OCI-LY7 (cell line): ENCODE data around the gene PGAM5. TPM values are rescaled to one million over a fixed set of nuclear protein-coding genes. Genes with fewer than 3 reads are reported as not detected.

Experiments used
- BruUV-seq: library from RNA; stranded (reverse); fragments of 400-500 nt; replicated peaks from 2 replicates; lab custom pipeline; 2021; lab: Mats Ljungman, UMichigan
- CTCF ChIA-PET: fragments of 300-600 bp; sonication (Branson Sonifier 250); formaldehyde crosslinking; loops from one replicate; lab custom pipeline; 2022; ENCODE audit warnings: antibody characterized with exemption; ENCODE audit not compliant: unreplicated experiment; lab: Charles Lee
- POLR2A ChIA-PET: fragments of 300-600 bp; sonication (Branson Sonifier 250); formaldehyde crosslinking; loops from one replicate; lab custom pipeline; 2022; ENCODE audit warnings: antibody characterized with exemption; lab: Charles Lee
- DNase-seq: peaks from one replicate; pipeline ENCODE4 v3.0.0-alpha.2; 2015; ENCODE audit warnings: low spot score
- H2AFZ ChIP-seq: fragments of 200-600 bp; sonication (generic), shearing (Covaris generic); 2 replicates; pipeline ENCODE4 v1.6.1; 2014; ENCODE audit warnings: mild to moderate bottlenecking, antibody characterized with exemption, low read length, moderate library complexity
- H3K27ac ChIP-seq: fragments of 200-600 bp; sonication (generic); 2 replicates; pipeline ENCODE4 v1.5.1; 2014; ENCODE audit warnings: mixed run types, low read depth, mild to moderate bottlenecking, moderate library complexity, low read length, inconsistent platforms; ENCODE audit not compliant: poor library complexity, severe bottlenecking
- H3K36me3 ChIP-seq: fragments of 200-600 bp; sonication (generic); 2 replicates; pipeline ENCODE4 v1.6.1; 2014; ENCODE audit warnings: mild to moderate bottlenecking, antibody characterized with exemption, low read length, moderate library complexity, mixed read lengths; ENCODE audit not compliant: insufficient read depth
- H3K4me1 ChIP-seq: fragments of 200-600 bp; sonication (generic); 2 replicates; pipeline ENCODE4 v1.5.1; 2014; ENCODE audit warnings: mild to moderate bottlenecking, low read length; ENCODE audit not compliant: insufficient read depth, poor library complexity, severe bottlenecking
- H3K4me2 ChIP-seq: fragments of 200-600 bp; sonication (generic); 2 replicates; pipeline ENCODE4 v1.6.1; 2014; ENCODE audit warnings: mild to moderate bottlenecking, low read length
- H3K4me3 ChIP-seq: fragments of 200-600 bp; sonication (generic); 2 replicates; pipeline ENCODE4 v1.5.1; 2014; ENCODE audit warnings: mild to moderate bottlenecking, low read depth, low read length; ENCODE audit not compliant: poor library complexity, severe bottlenecking
- H3K79me2 ChIP-seq: fragments of 200-600 bp; sonication (generic); 2 replicates; pipeline ENCODE4 v1.6.1; 2016; ENCODE audit warnings: low read depth, mild to moderate bottlenecking, low read length, moderate library complexity, mixed read lengths; ENCODE audit not compliant: insufficient read depth
- H3K9me2 ChIP-seq: fragments of 200-600 bp; sonication (generic); 2 replicates; pipeline ENCODE4 v1.6.1; 2016; ENCODE audit warnings: mild to moderate bottlenecking, low read length, mixed read lengths; ENCODE audit not compliant: insufficient read depth
- H3K9me3 ChIP-seq: fragments of 200-600 bp; sonication (generic); 2 replicates; pipeline ENCODE4 v1.6.1; 2014; ENCODE audit warnings: mild to moderate bottlenecking, mixed run types, low read length, mixed read lengths
- H4K20me1 ChIP-seq: fragments of 200-600 bp; sonication (generic); 2 replicates; pipeline ENCODE4 v1.6.1; 2014; ENCODE audit warnings: mild to moderate bottlenecking, antibody characterized with exemption, low read length, moderate library complexity, mixed read lengths; ENCODE audit not compliant: insufficient read depth
- EZH2phosphoT487 ChIP-seq: fragments of 200-600 bp; sonication (generic); IDR thresholded peaks from 2 replicates; pipeline ENCODE4 v1.6.1; 2018; ENCODE audit warnings: low read depth, borderline replicate concordance, mild to moderate bottlenecking, mixed run types, antibody characterized with exemption, low read length, moderate library complexity, mixed read lengths
- intact Hi-C: fragments of 100-400 bp; cut with micrococcal nuclease; formaldehyde crosslinking; loops from one replicate; pipeline ENCODE4 v1.10.0; 2022; ENCODE audit not compliant: unreplicated experiment
- total RNA-seq, 2 experiments: library from RNA; depleted of rRNA in 1 of 2; stranded (reverse); fragments of >200 nt in 1 of 2; shearing (Covaris generic) in 1 of 2; gene quantifications; 2 replicates each; pipeline ENCODE4 v1.2.3, GENCODE V29; 2014 to 2022
- TF ChIP-seq, protein P1 (sequence below): fragments of 200-600 bp; sonication (generic); conservative IDR thresholded peaks from 2 replicates; pipeline ENCODE4 v1.5.1; 2014; ENCODE audit warnings: mild to moderate bottlenecking, antibody characterized with exemption, low read length, moderate library complexity, mixed read lengths

PGAM5 gene
- total RNA-seq, 2 experiments from 2014 or later = 95.6 to 97.2 TPM

DNA sequence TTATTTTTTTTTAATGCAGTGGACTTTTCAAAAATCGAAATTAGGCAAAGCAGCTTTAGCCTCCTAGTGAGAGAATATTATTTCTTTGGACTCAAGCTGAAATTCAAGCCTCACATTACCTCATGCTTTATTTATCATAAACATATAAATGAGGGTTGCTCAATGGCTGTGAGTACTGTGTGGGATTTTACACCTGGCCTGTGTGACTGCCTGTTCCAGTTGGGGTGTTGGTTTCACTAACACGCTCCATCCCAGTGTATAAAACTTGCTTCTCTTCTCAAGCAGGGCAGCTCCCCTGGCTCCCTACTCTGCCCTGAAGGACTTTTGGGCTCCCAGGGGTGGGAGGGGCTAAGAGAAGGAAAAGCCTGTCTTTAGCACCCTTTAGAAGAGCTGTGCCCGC, 36.0 kb downstream of the PGAM5 start:
- no TSS peak for BruUV-seq
- H3K4me1 ChIP-seq = no peaks in the 10 kb centered on the region
- H3K36me3 ChIP-seq = peaks cover 97% of the 10 kb centered on the region
- TF ChIP-seq, protein P1, sequence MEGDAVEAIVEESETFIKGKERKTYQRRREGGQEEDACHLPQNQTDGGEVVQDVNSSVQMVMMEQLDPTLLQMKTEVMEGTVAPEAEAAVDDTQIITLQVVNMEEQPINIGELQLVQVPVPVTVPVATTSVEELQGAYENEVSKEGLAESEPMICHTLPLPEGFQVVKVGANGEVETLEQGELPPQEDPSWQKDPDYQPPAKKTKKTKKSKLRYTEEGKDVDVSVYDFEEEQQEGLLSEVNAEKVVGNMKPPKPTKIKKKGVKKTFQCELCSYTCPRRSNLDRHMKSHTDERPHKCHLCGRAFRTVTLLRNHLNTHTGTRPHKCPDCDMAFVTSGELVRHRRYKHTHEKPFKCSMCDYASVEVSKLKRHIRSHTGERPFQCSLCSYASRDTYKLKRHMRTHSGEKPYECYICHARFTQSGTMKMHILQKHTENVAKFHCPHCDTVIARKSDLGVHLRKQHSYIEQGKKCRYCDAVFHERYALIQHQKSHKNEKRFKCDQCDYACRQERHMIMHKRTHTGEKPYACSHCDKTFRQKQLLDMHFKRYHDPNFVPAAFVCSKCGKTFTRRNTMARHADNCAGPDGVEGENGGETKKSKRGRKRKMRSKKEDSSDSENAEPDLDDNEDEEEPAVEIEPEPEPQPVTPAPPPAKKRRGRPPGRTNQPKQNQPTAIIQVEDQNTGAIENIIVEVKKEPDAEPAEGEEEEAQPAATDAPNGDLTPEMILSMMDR = no peak
- no peak for TF ChIP-seq EZH2phosphoT487
- H3K9me2 ChIP-seq = no peaks in the 10 kb centered on the region
- 0 out of 2 replicates have a peak, but pooled peaks cover 5% of the 10 kb centered on the region for H4K20me1 ChIP-seq
- ChIA-PET POLR2A (no interaction called here), CTCF (no interaction called here)
- intact Hi-C loops = no loop called here
- H2AFZ ChIP-seq = no peak overlapping the region
- no peak overlapping the region for H3K4me2 ChIP-seq
- H3K79me2 ChIP-seq = peaks cover 31% of the 10 kb centered on the region; the same call in 1 of the 2 replicates
- no peak for DNase-seq
- no peaks in the 10 kb centered on the region for H3K9me3 ChIP-seq
- H3K27ac ChIP-seq = no peak overlapping the region
- H3K4me3 ChIP-seq = no peak overlapping the region

DNA sequence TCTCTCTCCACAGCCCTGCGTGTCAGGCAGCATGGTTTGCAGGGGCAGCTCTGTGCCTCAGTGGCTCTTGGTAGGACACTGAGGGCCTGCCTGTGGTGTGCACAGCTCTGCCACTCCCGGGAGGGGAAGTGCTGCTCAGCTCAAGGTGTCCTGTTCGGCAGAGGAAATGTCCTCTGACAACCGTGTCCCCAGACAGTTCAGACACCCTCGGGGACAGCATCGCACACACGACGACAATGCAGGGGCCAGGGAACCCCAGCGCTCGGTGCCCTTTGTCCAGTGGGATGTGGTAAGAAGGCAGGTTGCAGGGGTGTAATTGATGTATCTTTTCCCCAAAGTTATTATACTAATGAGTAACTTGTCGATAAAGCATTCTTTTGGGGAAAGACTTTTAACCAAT, 36.8 kb downstream of the PGAM5 start:
- Histone ChIP-seq H3K9me2 (no peaks in the 10 kb centered on the region), H4K20me1 (peaks cover 5% of the 10 kb centered on the region; the same call in 1 of the 2 replicates), H3K4me1 (no peaks in the 10 kb centered on the region), H3K27ac (no peak overlapping the region), H3K9me3 (no peaks in the 10 kb centered on the region), H3K79me2 (peaks cover 39% of the 10 kb centered on the region), H3K4me3 (no peak overlapping the region), H3K4me2 (no peak overlapping the region), H2AFZ (no peak overlapping the region), H3K36me3 (peaks cover 97% of the 10 kb centered on the region)
- intact Hi-C loops = no loop called here
- POLR2A ChIA-PET = interaction anchor here (0.6 kb wide), 1 partner anchor 103 kb away, joined by 5 read pairs; no protein-coding TSS in a partner anchor
- DNase-seq = no peak
- CTCF ChIA-PET = interaction anchor here (0.5 kb wide), 1 partner anchor 53 kb away, joined by 3 read pairs; no protein-coding TSS in a partner anchor
- BruUV-seq = no TSS peak
- TF ChIP-seq, protein P1 = no peak
- no peak for TF ChIP-seq EZH2phosphoT487

DNA sequence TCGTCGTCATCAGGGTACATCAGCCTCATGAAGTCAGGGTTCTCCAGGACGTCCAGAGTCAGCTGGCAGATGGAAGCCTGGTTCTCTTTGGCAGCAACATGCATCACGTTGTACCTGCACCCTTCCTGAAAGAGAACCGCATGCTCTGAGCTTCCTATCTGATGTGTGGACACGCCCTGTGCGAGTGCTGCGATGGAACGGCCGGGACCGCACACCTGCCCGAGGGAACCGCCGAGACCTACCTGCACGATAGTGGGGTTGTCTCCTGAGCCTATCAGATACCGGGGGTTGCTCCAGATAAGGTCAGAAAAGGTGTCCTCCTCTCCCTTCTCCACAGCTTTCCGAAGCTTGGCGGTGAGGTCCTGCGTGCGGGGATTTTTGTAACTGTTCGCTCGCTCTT, 37.3 kb downstream of the PGAM5 start:
- H3K9me3 ChIP-seq = no peaks in the 10 kb centered on the region
- BruUV-seq = no TSS peak
- CTCF ChIA-PET = interaction anchor here (0.5 kb wide), 1 partner anchor 53 kb away, joined by 3 read pairs; no protein-coding TSS in a partner anchor
- no peak overlapping the region for H2AFZ ChIP-seq
- H3K79me2 ChIP-seq = peaks cover 42% of the 10 kb centered on the region
- no peaks in the 10 kb centered on the region for H3K4me1 ChIP-seq
- H3K9me2 ChIP-seq = no peaks in the 10 kb centered on the region
- TF ChIP-seq, protein P1 = no peak
- TF ChIP-seq EZH2phosphoT487 = no peak
- no peak overlapping the region for H3K27ac ChIP-seq
- no peak overlapping the region for H3K4me3 ChIP-seq
- H3K4me2 ChIP-seq = no peak overlapping the region
- intact Hi-C loops = no loop called here
- H4K20me1 ChIP-seq = peaks cover 5% of the 10 kb centered on the region
- DNase-seq = no peak
- POLR2A ChIA-PET = no interaction called here
- peaks cover 97% of the 10 kb centered on the region for H3K36me3 ChIP-seq
